SK-N-SH treated with all-trans-retinoic acid at 6 μM for 48 hours (cell line): ENCODE results near the gene SCARB2.

Experiments used
- ATAC-seq: fragments of 200-7000 bp; cut with Tn5 transposase; 3 replicates; pipeline ENCODE4 v1.9.1; 2020; ENCODE audit warnings: mild to moderate bottlenecking, moderate library complexity
- ARNTL ChIP-seq: fragments of 450-650 bp; formaldehyde crosslinking; IDR thresholded peaks from 2 replicates; pipeline ENCODE4 v1.5.0; 2020; ENCODE audit warnings: low read depth, mild to moderate bottlenecking, moderate library complexity, borderline replicate concordance
- BACH2 ChIP-seq: fragments of 250-450 bp; sonication (Bioruptor Pico); IDR thresholded peaks from 2 replicates; pipeline ENCODE4 v1.9.0; 2021; ENCODE audit warnings: mild to moderate bottlenecking, borderline replicate concordance
- CREB5 ChIP-seq: fragments of 250-450 bp; sonication (Bioruptor Pico); IDR thresholded peaks from 2 replicates; pipeline ENCODE4 v1.5.1; 2020; ENCODE audit warnings: low read depth, mild to moderate bottlenecking, moderate library complexity
- CSRNP3 ChIP-seq: fragments of 250-450 bp; sonication (Bioruptor Pico); IDR thresholded peaks from 2 replicates; pipeline ENCODE4 v1.5.1; 2021; ENCODE audit warnings: mild to moderate bottlenecking, moderate library complexity
- GLIS3 ChIP-seq: fragments of 250-450 bp; sonication (Bioruptor Pico); IDR thresholded peaks from 2 replicates; pipeline ENCODE4 v1.5.0; 2020; ENCODE audit warnings: mild to moderate bottlenecking, moderate library complexity
- ISL1 ChIP-seq: fragments of 250-450 bp; sonication (Bioruptor Pico); IDR thresholded peaks from 2 replicates; pipeline ENCODE4 v2.1.2; 2022; ENCODE audit warnings: mild to moderate bottlenecking, moderate library complexity
- OSR1 ChIP-seq: fragments of 250-450 bp; sonication (Bioruptor Pico); IDR thresholded peaks from 2 replicates; pipeline ENCODE4 v1.8.0; 2022; ENCODE audit warnings: moderate library complexity, mild to moderate bottlenecking, inconsistent platforms
- PATZ1 ChIP-seq: fragments of 250-450 bp; sonication (Bioruptor Pico); IDR thresholded peaks from 2 replicates; pipeline ENCODE4 v1.8.0; 2020; ENCODE audit warnings: mild to moderate bottlenecking, moderate library complexity, borderline replicate concordance
- RARB ChIP-seq: fragments of 250-450 bp; sonication (Bioruptor Pico); IDR thresholded peaks from 2 replicates; pipeline ENCODE4 v1.8.0; 2021; ENCODE audit warnings: mild to moderate bottlenecking, moderate library complexity
- SNAI2 ChIP-seq: fragments of 250-450 bp; sonication (Bioruptor Pico); IDR thresholded peaks from 2 replicates; pipeline ENCODE4 v1.5.0; 2020; ENCODE audit warnings: mild to moderate bottlenecking, moderate library complexity
- TCF4 ChIP-seq: fragments of 250-450 bp; sonication (Bioruptor Pico); IDR thresholded peaks from 2 replicates; pipeline ENCODE4 v1.8.0; 2021; ENCODE audit warnings: mild to moderate bottlenecking, moderate library complexity, borderline replicate concordance
- TOX ChIP-seq: fragments of 250-450 bp; sonication (Bioruptor Pico); IDR thresholded peaks from 2 replicates; pipeline ENCODE4 v1.8.0; 2021; ENCODE audit warnings: mild to moderate bottlenecking, moderate library complexity, borderline replicate concordance
- TSHZ2 ChIP-seq: fragments of 250-450 bp; sonication (Bioruptor Pico); IDR thresholded peaks from 2 replicates; pipeline ENCODE4 v1.5.0; 2020; ENCODE audit warnings: mild to moderate bottlenecking, moderate library complexity
- ZC3H10 ChIP-seq: fragments of 250-450 bp; sonication (Bioruptor Pico); IDR thresholded peaks from 2 replicates; pipeline ENCODE4 v1.5.1; 2021; ENCODE audit warnings: mild to moderate bottlenecking, moderate library complexity
- ZFP3 ChIP-seq: fragments of 250-450 bp; sonication (Bioruptor Pico); IDR thresholded peaks from 2 replicates; pipeline ENCODE4 v1.5.0; 2020; ENCODE audit warnings: mild to moderate bottlenecking, moderate library complexity
- ZFP30 ChIP-seq: fragments of 450-650 bp; formaldehyde crosslinking; IDR thresholded peaks from 2 replicates; pipeline ENCODE4 v1.5.0; 2022; ENCODE audit warnings: mild to moderate bottlenecking, moderate library complexity
- ZNF565 ChIP-seq: fragments of 450-650 bp; formaldehyde crosslinking; conservative IDR thresholded peaks from 2 replicates; pipeline ENCODE4 v1.5.0; 2020; ENCODE audit warnings: low read depth, mild to moderate bottlenecking, moderate library complexity
- ZNF70 ChIP-seq: fragments of 450-650 bp; formaldehyde crosslinking; IDR thresholded peaks from 2 replicates; pipeline ENCODE4 v1.5.0; 2020; ENCODE audit warnings: mild to moderate bottlenecking, moderate library complexity

Gene SCARB2

GRCh38 chr4:76187152-76187551, 26.5 kb downstream of the SCARB2 start:
- ATAC-seq: no peak
- TF ChIP-seq BACH2 (CRISPR knock-in tag) (no peak), ZC3H10 (CRISPR knock-in tag) (no peak), TSHZ2 (no peak), TCF4 (CRISPR knock-in tag) (no peak), ARNTL (CRISPR knock-in tag) (no peak), ZFP30 (CRISPR knock-in tag) (no peak)

GRCh38 chr4:76182463-76182862, 31.2 kb downstream of the SCARB2 start:
- TF ChIP-seq GLIS3 (no peak), ZNF565 (CRISPR knock-in tag) (no peak), RARB (CRISPR knock-in tag) (no peak), SNAI2 (CRISPR knock-in tag) (no peak), ZC3H10 (CRISPR knock-in tag) (no peak), ZNF70 (CRISPR knock-in tag) (no peak), PATZ1 (CRISPR knock-in tag) (no peak), CSRNP3 (CRISPR knock-in tag) (no peak), ISL1 (CRISPR knock-in tag) (no peak)
- ATAC-seq: no peak

GRCh38 chr4:76179398-76180318, 34.0 kb downstream of the SCARB2 start:
- ATAC-seq: peak; percentile 99
- TF ChIP-seq ZFP3 (CRISPR knock-in tag) (0 out of 2 replicates have a peak, but pooled peaks have one; percentile 40), CREB5 (CRISPR knock-in tag) (no peak), OSR1 (CRISPR knock-in tag) (no peak)

GRCh38 chr4:76178296-76178695, 35.3 kb downstream of the SCARB2 start:
- TF ChIP-seq ZNF70 (CRISPR knock-in tag) (no peak), ZC3H10 (CRISPR knock-in tag) (no peak), GLIS3 (no peak), TOX (CRISPR knock-in tag) (no peak), SNAI2 (CRISPR knock-in tag) (no peak), ZNF565 (CRISPR knock-in tag) (no peak), OSR1 (CRISPR knock-in tag) (no peak), CREB5 (CRISPR knock-in tag) (no peak), ISL1 (CRISPR knock-in tag) (no peak; the same call in 1 of the 2 replicates)
- ATAC-seq: no peak
